ENCODE data around the gene CDKN1C.

The CDKN1C gene

DNA sequence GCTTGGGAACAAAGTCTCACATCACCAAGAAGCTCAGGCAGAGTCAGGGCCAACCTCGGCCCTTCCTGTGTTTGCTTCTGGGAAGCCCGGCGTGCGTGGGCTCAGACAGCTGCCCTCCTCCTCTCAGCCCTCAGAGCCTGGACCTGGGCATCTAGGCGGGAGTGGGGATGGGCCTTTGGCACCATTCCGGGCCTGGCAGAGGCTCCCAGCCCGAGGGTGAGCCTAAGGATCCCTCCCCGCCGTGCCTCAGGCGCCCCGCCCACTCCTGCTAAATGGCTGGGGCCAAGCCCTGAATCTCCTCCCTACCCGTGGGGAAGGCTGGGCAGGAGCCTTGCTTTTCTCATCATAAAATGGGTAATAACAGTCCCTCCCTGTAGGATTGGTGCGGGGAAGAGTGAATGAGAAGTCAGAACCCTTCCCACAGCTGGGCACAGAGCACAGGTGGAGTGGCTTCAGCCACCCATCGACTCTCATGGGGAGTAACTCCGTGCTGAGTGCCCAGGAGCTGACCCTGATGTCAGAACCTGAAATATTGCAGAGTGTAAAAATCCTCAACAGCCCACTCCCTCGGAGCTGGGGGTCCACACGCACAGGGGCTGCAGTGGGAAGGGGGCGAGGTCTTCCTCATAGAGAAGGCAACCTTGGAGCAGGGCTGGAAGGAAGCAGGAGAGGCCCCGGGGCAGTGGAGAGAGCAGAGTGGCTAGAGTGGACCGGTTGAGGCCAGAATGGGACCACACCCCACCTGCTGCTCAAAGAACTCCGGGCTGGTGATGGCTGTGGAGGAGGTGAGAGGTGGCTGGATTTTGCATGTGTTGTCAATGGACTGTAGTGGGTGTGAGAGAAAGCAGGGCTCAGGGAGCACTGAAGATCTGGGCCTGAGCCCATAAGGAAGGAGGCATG, 18.8 kb upstream of the CDKN1C start:
- DNase-seq, result no peak

DNA sequence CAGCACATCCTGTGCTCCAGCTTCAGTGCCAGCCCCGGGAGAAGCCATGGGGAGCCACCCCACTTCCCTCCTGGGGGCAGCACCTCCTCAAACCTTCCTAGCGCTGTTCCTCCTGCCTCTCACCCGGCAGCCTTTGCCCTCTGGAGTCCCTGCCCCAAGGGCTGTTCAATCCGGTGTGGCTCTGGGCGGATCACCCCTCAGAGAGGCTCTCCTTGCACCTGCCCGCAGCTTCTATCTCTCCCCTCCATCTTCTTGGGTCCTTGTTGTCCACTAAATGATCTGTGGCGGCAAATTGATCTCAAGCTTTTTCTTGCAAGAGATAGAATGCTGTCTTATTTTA, 18.1 kb upstream of the CDKN1C start:
- DNase-seq, result no peak

DNA sequence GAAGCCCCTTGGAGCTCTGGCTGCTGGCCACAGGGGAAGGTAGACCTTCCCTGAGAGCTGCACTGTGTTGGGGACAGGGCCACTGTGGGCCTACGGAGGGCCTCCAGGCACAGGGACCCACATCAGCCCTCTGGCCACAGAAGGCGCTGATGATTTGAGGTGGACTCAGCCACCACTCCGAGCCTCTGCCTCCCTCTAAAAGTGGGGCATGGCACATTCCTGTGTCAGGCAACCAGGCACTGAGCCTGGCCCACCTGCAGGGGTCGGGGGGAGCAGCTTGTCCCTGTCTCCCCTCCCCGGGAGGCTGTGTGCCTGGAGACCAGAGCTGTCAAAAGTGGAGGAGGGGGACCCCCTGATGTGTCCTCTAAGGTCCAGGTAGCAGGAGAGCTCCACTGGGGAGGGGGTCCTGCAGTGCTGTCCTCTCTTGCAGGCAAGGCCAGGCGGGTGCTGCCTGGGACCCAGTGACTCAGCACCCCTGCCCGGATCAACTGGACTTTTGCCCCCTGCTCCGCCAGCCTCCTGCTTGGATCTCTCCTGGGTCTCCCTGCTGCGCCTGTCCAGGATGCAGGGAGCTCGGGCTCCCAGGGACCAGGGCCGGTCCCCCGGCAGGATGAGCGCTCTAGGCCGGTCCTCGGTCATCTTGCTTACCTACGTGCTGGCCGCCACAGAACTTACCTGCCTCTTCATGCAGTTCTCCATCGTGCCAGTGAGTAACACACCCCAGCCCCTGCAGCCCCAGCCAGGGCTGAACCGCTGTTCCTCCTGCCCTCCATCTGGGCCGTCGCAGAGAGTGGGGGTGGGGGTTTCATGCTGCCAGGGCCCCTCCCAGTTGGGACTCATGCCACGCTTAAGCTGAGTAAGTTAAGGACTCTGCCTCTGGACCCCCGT, 17.5 kb upstream of the CDKN1C start:
- DNase-seq, result no peak

DNA sequence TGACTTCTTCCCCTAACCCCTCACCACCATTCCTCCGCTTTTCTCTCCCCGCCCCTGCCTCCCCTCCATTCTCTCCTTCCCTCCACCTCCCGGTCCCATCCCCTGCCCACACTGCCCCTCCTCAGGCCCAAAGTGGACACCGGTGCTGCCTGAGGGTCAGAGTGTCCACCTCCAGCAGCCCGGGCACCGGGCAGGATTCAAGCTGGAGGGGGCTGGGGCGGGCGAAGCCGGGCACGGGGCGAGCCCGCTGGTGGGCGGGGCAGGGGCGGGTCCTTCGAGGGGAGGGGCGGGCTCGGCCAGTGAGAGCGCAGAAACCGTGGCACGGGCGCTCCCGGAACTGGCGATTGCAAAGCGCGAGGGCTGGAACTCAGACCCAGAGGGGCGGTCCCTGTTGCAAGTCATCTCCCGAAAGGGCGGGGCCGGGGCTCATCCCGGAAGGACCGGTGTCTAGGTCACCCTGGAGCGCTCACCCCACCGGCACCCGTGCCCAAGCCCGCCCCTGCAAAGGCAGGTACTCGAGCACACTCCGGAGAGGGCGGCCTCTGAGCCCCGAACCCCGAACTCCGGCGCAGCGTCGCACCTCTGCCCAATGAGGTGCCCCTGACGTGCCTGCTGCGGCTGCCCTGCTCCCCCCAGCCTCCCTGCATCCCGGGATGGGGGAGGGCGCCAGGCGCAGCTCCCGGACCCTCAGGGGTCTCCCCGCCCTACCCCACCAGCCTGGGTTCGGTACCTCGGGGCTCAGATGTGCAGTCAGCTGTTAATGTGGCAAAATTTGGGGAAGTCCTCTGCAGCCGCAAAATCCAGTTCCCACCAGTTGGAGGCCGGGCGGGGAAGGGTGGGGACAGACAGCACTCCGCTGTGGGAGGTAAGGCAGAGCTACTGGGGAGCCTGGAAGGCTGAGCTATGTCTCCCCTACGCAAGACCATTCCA, 16.5 kb upstream of the CDKN1C start:
- DNase-seq, result peak; percentile 90

DNA sequence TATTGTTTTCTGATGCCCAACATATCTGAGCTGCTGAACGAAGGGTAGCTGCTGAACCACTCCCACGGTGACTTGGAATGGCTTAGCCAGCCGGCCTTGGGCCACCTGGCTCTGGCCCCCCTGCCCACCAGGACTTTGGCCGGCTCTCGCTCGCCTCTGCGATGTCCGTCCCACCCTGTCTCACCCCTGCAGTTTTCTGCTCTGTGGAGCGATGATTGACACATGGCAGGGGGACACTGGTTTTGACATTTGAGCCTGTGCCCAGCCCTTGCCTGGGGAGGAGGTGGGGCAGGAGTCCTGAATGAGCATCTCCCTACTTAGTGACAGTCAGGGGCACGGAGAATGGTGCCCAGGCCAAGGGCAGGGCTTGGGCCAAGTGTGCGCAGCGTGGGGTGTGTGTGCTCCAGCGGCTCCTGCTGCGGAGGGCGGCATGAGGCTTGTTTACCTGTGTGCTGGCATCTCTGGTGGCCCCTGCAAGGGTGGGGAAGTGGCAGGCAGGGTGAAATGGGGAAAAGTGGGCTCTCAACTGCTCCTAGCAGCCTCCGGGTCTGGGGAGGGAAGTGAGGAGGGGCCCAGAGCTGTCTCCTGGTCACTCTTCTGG, 15.7 kb upstream of the CDKN1C start:
- DNase-seq, result no peak

DNA sequence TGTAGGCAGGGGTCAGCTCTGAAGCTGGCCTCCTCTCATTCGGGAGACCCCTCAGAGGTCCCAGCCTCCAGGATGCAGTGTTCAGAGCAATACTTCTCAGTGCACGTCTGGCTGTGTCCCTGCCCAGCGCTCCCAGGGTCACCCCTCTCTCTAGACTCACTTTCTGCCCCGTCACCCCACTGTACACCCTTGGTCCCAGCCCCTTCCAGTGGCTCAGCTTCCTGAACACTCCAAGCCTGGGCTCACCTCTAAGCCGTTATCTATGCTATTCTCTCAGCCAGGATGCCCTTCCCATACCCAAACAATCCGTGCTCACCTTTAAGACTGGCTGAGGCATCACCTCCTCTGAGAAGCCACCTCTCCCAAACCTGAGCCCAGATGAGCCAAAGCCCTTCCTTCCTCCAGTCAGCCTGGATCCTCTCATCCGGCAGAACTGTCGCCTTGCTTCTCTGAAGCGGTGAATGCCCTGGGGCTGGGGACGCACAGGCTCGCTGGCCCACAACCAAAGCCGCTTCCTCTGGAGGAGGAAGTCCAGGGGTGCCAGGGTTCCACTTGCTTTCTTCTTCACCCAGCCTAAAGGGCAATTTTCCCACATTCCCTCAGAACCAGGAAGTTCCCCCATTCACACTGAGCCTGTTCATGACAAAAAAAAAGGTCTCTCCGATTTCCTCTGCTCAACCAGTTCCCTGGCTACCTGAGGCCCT, 13.7 kb upstream of the CDKN1C start:
- DNase-seq, result no peak

DNA sequence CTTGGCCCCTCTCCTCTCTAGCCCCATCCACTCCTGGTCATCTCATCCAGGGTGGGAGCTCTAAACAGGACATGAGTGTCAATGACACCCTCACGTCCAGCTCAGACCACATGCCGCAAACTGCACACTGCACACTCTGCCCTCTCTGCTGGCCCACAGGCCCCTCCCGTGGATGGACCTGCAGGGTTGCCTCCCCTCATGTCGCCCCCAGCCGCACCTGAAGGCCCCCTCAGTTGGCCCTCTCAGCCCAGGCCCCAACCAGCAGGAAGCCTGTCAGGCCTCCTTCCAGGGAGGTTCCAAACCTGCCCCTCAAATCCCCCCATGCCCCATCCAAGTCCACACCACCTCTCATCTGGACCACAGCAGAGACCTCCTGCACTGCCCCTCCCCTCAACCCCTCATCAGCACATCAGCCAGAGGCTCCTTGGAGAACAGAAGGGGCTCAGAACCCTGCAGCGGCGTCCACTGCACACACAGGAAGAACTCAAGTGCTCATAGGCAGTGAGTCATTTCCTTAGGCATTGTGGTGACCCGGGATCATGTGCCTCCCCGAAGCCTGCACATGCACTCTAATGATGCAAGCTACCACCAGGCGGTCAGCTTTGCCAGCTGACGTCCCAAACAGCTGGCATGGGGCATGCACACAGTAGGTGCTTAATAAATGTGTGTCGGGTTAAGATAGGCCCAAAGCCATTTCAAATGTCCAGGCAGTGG, 12.9 kb upstream of the CDKN1C start:
- no peak for DNase-seq

DNA sequence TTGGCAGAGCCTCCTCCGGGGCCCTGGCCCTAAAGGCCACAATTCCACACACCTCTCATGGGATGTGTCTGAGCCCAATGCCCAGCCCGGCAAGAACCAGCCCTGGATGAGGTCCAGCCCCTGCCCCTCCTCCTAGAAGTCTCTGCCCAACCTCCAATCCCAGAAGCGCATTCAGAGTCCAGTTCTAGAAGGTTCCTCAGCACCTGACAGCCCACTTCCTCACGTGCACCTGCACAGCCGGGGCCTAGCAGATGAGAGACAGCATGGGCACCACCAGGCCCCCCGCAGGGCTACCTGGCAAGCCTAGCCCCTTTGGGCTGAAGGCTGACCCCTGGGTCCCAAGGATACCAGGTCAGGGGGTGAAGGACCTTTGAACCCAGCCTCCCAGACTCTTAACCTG, 11.5 kb upstream of the CDKN1C start:
- no peak for DNase-seq

DNA sequence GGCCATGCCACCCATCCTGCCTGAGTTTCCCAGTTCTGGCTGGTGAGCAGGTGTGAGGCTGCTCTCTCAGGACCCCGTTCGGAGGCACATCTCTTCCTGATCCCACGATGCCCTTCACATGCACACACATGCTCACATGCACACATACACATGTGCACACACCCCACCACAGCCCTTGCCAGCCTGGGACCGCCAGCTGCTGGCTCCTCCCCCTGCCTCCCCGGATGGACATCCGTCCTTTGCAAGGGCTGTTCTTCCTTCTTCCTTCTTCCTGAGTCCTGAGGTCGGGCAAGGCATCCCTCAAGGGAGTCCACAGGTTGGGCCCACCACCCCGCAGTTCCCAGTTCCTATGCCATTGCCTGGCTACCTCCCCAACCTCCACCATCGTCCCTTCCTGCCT, 10.5 kb upstream of the CDKN1C start:
- DNase-seq, result no peak

DNA sequence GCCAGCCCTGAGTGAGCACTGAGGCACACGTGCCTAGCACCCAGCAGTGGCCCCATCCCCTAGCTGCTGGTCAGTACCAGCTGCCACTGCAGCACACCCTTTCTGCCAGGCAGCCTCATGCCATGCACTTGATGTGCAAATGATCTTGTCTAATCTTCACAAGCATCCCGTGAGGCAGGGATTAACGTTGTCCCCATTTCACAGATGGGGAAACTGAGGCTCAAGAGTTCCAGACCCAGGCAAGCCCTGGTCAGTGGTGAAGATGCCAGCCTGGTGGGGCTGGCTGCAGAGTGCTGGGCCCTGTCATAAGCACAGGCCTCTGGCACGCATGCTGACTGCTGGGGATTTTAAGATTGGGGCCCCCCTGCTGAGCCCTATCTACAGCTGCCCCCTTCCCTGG, 8.4 kb upstream of the CDKN1C start:
- no peak for DNase-seq

DNA sequence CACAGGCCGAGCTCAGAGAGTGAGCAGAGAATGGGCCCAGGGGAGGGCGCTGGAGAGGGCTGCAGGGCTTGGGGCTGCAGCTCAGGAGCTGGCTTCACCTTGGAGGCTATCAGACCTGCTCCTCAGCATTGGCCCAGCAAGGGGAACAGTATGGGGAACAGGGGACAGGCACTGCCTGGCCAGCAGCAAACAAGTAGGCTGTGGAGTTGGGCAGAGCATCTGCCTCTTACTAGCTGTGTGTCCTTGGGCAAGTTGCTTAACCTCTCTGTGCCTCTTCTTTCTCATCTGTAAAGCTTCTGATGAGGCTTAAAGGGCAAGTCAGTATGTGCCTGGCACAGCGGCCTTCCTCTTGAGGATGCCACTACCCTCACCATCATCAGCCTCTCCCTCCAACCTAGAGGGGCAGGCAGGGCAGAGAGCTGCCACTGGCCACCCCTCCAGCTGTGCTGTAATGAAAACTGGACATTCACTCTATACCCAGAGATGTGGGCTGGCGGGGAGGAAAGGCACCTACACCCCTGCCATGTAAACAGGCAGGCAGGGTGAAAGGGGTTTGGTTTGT, 7.5 kb upstream of the CDKN1C start:
- DNase-seq, result no peak

DNA sequence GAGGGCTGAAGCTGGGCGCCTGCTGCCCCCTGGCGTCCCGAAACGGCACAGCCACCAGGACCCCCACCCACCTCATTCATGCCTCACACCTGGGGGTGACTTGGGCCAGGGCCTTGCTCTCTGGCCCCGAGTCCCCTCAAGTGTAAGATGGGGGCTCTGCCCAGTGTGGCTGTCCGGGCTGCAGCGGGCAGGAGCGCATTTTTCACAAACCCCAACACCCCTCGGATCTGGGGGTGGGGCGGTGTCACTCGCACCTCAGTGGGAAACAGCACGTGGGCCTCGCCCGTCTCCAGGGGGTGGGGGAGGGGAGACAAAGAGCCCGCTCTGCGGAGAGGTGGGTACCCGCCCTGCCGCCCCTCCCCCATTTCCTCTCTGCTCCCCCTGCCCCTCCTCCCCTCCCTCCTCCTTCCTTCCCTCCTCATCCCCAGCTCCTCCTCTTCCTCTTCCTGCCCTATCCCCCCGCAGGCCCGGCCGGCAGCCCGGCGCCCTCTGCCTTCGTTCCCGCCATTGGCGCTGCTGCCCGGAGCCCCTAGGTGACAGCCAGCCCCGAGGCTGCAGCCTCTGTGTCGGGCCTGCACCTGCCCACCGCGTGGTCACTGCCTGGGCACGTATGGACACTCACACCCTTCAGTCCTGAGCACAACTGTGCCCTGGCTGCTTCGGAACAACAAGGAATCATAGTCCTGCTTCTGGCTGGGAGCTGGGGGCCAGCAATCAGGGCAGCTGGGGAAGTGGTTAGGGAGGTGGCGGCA, 6.8 kb upstream of the CDKN1C start:
- DNase-seq, result peak; percentile 83

DNA sequence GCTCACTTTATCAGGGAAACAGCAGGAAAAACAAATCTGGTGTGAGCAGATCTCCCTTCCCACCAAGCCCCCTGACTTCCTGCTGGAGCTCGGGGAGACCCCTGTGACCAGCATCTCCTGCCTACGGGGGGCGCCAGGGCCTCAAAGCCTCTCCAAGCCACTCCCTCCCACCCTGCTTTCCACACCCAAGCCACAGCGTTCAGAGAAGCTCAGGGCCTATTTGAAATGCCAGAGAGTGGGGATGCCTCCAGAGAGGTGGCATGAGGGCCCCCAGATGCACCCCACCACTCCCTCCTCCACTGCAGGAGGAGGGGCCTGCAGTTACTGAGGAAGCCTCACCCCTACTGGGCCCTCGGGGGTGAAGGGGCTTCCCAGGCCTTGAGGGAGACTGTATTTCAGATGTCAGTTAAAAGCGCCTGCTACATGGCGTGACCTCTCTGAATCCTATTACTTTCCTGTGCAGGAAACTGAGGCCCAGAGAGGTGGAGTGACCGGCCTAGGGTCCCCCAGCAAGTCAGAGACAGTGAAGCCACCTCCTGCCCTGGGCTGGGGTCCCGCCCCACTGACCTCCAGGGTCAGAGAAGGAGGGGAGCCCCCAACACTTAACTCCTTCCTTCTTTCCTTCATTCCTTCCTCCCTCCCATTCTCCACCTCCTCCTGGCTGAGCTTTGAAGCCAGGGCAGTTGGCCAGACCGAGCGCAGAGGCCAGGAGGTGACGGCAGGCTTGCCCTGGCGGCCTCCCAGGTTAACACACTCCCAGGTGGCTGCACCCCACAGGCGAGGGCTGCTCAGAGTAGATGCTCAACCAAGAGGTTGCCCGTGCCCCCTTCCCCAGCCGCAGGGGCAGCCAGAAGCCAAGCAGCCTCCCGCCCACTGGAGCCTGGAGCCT, 6.0 kb upstream of the CDKN1C start:
- DNase-seq, result no peak

DNA sequence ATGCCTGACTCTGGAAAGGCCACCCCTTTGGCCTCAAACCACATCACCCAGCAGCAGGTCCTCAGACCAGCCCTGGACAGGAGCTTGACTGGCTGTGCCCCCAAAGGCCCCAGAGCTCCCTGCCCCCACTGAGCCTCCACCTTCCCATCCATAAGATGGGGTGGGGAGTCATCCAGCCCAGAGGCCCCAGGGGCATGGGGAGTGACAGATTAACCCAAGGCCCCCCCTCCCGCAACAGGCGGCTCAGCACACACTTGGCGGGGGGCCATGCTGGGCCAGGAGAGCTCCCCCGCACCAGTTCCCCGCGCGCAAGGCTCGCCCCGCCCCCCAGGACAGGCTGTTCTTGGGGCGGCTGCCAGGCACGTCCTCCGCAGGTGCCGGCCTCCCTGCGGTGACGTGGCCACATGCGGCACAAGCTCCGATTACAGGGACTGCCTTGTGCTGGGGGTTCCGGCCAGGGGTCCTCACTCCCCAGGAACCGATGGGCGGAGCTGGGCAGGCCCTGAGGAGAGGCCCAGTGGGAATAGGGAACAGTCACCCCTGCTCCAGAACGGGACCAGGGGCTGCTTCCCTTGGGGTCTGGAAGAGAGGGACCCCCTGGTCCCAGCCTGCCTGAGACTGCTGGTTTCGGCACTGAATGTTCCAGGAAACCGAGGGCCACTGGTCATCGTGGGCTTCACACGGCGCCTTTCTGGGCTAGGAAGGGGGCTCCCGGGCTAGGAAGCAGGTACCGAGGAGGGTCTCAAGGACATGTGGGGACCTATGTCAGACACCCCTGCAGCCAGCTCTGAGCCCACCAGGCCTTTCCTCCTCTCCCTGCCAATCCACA, 5.1 kb upstream of the CDKN1C start:
- DNase-seq, result peak; percentile 88

DNA sequence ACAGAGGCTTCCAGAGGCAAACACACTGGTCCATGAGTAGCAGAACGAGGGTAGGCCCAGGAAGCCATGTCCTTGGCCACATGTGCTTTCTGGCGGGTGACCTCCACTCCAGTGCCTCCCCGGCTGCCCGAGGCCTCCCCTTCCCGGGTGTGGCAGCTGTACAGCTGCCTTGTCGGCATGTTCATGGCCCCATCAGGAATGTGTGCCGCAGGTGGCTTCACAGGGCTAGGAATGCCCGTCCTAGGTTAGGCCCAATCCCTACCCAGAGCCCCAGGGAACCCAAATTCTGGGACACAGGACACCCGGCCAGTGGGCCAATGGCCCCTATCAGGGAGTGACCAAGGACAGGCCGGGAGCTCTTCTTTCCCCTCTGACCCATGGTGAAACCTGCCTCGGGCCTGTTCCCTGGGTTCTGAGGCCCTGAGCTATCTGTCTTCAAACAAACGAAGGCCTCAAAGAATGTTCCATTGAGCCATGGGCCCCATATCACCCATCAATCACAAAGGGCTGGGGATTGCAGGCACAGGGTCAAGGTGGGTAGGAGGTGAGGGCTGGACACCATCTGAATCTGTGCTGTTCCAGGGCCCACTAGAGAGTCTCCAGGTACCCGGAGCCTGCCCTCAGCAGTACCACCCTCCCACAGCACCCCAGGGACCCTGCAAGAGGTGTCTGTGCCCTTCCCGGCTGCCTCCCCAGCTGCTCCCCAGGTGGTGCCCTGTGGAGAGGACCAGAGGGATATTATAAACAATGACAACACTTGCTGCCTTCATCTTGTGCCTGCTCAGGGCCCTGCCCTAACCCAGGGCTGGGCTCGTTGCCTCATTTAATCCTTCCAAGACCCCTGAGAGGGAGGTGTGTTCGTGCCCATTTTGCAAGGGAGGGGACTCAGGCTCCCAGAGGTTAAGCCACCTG, 4.0 kb upstream of the CDKN1C start:
- no peak for DNase-seq

DNA sequence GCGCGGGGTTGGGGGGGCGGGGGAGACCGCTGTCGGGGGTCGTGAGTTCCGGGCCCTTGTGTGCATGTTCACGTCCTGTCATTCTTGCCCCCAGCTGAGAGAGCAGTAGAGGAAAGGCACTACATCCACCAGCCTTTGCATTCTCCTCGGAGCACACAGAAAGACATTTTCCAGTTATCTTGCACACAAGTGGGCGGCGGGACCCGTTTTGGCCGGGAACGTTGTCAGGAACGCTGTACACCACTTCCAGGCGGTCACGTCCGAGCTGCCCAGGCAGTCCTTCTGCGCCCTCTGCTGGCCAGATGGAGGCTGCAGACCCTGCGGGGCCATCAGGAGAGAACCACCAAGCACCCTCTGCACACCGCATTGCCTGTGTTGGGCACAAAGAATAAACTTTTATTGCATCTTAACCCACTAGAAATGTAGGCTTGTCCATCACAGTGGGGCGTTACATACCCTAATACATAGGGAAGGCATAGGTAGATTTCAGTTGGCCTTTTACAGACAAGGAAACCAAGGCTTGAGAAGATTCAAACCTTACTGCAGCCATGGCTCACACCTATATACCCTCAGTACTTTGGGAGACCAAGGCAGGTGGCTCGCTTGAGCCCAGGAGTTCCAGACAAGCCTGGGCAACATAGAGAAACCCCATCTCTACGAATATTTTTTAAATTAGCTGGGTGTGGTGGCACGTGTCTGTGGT, 2.8 kb upstream of the CDKN1C start:
- peak; percentile 89 for DNase-seq
